Mononuclear cell (primary cell): ENCODE data around the gene GORASP1. TPM values are rescaled to one million over a fixed set of nuclear protein-coding genes. Genes with fewer than 3 reads are reported as not detected.

Experiments used
- H3K27me3 ChIP-seq: 2 replicates; pipeline ENCODE4 v1.6.0; 2011; ENCODE audit warnings: low read length, control low read depth; ENCODE audit not compliant: insufficient read depth
- H3K4me1 ChIP-seq: 2 replicates; pipeline ENCODE4 v1.5.1; 2011; ENCODE audit warnings: mild to moderate bottlenecking, low read length, control low read depth; ENCODE audit not compliant: insufficient read depth
- H3K4me3 ChIP-seq: 2 replicates; pipeline ENCODE4 v1.5.1; 2011; ENCODE audit warnings: mild to moderate bottlenecking, low read length, moderate library complexity
- H3K9me3 ChIP-seq: 2 replicates; pipeline ENCODE4 v1.5.1; 2011; ENCODE audit warnings: low read depth, mild to moderate bottlenecking, control low read depth, low read length
- total RNA-seq: library from RNA; depleted of rRNA; stranded (reverse); fragments of >200 nt; gene quantifications from one replicate; pipeline ENCODE4 v1.2.3, GENCODE V29; 2012

GORASP1 gene
- total RNA-seq, 1 donor: 17.9 TPM

DNA sequence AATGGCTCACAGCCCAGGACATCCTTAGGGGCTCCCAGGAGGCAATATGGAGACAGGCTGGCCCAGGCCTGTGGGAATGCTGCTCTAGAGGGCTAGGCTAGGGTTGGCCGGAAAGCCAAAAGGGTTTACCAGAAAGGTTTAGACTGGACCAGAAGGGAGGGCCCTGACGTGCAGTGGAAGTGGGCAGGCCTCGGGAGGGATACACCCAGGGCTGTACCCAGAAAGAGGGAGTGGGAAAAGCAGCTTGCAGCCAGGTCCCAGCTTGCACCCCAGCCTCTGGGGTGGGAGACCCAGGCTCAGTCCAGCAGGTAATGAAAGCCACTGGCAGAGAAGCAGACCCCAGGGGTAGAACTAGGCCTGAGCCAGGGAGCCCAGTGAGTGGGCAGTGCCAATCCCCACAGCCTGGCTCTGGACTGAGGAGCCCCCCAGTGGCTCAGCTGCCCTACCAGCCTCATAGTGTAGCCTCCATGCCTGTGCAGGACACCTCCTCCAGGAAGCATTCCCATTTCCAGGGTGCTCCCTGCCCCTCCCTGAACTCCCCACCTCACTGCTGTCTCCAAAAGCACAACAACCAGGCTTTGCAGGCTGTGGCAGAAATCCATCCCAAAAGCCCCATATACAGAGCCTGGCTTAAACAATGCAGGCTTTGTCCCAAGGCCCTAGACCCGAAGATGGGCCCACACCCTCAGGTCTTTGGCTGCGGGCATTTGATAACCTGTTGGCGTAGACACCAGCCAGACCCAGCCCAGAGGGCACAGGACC, 3.5 kb downstream of the GORASP1 start:
- peaks cover 39% of the 10 kb centered on the region for H3K4me1 ChIP-seq
- H3K4me3 ChIP-seq: no peak overlapping the region
- no peaks in the 10 kb centered on the region for H3K27me3 ChIP-seq
- no peaks in the 10 kb centered on the region for H3K9me3 ChIP-seq

DNA sequence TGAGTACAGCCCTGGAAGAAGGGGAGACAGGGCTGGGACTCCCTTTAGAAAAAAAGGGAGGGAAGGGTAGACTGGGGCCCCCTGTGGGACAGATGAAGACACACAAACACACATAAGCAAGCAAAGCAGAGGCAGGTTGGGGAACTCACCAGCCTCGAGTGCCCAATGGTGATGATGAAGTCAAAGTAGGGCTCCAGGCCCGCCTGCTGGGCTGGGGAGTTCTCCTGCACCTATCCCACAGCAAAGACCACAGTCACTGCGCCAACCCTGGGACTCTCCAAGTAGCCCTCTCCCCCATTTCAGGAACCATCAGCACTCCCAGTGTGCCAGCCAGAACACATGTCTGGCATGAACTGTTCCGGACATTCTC, 4.1 kb downstream of the GORASP1 start:
- Histone ChIP-seq H3K4me1 (peaks cover 33% of the 10 kb centered on the region), H3K27me3 (no peaks in the 10 kb centered on the region), H3K4me3 (no peak overlapping the region), H3K9me3 (no peaks in the 10 kb centered on the region)

DNA sequence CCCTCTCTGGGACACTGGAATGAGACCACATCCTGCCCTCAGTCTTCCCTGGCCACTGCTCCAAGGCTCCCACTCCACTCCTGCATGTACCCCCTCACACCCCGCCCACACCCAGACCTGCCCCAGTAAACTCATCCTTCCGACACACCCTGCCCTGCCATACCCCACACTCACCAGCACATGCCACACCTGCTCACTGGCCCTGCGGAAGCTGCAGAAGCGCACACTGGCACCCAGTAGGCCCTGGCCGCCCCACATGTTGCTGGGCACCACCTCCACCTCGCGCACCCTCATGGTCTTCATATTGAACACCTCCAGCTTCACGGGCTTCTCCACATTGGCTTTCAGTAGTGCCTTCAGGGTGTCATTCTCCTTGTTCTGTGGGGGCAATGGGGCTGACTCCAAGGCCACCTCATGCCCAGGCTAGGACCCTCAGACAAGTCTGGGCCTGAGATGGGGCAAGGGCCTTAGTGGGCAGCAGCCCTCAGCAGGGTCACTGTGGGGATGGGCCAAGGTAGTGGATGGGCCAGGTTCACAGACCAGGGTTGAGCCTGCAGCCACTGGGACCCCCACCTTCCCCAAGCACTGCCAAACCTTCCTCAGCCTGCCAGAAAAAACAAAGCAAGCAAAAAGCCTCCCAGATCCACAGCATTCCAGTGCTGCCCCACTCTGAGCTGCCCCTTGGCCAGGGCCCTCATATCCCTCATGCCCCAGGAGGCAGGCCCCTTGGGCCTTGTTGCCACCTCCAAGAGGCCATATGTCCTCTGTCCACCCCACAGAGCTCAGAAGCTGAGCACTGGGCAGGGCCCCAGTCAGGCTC, 4.7 kb downstream of the GORASP1 start:
- H3K9me3 ChIP-seq: no peaks in the 10 kb centered on the region
- H3K4me3 ChIP-seq: no peak overlapping the region
- peaks cover 27% of the 10 kb centered on the region for H3K4me1 ChIP-seq
- no peaks in the 10 kb centered on the region for H3K27me3 ChIP-seq

DNA sequence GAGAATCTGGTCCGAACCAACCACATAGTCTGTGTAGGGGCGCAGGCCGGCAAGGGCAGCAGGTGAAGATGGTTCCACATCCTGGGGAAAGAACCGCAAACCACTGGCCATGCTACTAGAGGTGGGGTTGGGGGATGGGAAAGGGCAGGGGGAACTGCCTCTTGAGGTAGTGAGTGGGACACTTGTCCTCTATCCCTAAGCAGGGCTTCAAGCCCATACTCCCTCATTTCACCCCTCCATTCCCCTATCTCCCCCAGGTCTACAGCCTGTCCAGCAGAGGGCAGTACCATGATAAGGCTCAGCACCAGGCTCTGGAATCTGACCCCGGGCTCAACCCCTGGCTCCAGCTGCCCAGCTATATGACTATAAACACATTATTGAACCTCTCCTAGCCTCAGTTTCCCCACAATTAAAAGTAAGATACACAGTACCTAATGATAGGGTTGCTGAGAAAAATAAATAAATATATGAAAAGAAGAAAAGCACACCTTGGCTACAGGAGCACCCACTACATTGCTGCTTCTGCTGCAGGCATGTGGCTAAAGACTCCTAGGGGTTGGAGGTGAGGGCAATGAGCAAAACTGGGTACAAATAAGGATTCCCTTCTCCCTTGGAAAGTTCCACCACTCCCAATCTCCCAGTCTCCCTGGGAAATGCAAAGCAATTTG, 6.3 kb downstream of the GORASP1 start:
- Histone ChIP-seq H3K27me3 (no peaks in the 10 kb centered on the region), H3K4me1 (peaks cover 18% of the 10 kb centered on the region), H3K4me3 (no peak overlapping the region), H3K9me3 (no peaks in the 10 kb centered on the region)

DNA sequence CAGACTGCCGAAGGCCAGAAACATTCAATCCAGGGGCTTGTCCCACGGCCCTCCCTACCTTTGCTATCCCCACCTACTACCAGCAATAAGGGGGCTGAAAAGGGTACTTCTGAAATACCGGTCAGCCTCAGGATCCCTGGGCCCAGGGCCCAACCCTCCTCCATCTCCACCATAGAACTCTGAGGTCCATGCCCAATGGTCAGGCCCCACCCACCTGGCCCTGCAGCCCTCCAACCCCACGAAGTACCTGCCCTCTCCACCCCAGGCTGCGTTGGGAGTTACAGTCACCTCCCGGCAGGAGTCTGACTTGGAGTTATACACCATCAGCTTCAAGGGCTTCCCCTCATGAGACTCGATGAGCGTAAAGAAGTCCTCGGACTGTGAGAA, 6.9 kb downstream of the GORASP1 start:
- H3K4me1 ChIP-seq: peaks cover 11% of the 10 kb centered on the region
- no peak overlapping the region for H3K4me3 ChIP-seq
- H3K27me3 ChIP-seq: no peaks in the 10 kb centered on the region
- H3K9me3 ChIP-seq: no peaks in the 10 kb centered on the region

DNA sequence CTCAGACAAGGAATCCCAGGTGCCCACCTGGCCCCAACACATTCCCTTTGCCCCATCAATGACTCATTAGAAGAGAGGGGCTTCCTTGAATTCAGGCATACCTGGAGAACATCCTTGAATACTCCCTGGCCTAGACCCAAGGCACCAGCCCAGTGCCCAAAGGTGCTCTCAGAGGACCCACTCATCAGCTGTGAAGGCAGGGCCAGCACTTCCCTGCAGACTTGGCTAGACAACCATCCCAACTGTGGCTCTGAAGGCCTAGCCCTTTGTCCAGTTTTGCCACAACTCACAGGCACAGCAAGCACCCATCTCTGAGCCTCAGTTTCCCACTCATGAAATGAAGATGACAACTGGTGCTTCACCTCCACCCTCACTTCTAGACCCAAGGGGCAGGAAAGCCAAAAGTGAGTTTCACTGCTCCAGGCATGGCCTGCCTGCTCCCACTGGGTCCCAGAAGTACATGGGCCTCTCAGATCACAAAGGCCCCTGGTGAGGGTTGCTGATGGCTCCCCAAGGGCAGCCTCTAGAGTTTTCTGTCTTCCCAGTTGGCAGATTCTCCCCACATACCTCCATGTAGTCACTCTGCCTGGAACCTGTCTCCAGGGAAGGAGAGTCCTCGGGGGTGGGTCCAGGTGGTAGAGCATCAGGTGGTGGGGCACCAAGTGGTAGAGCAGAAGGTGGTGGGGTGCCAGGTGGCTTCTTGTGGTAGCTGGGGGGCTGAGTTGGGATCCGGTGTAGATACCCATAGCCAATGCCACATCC, 7.5 kb downstream of the GORASP1 start:
- H3K4me3 ChIP-seq: no peak overlapping the region
- H3K4me1 ChIP-seq: peaks cover 7% of the 10 kb centered on the region
- H3K27me3 ChIP-seq: no peaks in the 10 kb centered on the region
- no peaks in the 10 kb centered on the region for H3K9me3 ChIP-seq

DNA sequence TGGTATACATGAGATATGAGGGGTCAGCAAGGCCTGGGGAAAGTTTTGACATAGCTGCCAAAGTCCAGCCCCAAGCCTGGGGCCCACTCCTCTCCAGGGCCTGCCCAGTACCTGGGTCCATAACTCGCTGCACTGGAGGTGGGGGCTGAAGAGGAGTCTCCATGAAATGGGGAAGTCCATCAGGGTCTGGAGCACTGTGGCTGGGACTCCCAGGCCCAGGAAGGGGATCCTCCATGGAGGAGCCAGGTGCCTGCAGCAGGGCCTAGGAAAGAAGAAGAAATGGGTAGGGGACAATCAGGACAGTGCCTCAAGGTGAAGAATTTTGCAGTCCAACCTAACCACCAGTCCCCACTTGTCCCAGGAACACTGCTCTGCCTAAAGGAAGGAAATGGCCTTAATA, 8.2 kb downstream of the GORASP1 start:
- H3K4me1 ChIP-seq: peaks cover 4% of the 10 kb centered on the region
- H3K27me3 ChIP-seq: no peaks in the 10 kb centered on the region
- H3K9me3 ChIP-seq: no peaks in the 10 kb centered on the region
- H3K4me3 ChIP-seq: no peak overlapping the region

DNA sequence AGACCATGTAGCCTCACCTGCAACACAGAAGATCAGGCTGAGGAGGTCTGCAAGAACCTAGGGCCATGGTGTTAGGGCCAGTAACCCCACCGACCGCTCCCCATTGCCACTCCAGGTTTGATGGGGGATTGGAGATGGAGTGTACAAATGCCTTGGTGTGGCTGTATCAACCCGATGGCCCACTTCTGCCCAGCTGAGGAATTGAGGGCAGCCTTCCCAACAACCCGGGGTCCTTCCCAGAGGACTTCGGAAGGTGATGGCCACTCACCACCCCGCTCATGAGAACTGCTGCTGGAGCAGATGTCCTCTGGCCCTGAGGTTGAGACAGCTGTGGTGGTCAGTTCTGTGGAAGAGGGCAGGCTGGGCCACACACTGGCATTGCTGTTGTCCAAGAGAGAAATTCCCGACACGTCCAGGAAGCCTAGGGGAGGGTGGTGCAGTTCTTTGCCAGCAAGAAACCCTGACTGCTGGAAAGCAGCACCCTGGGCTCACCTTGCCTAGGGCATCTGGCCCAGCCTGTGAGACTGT, 8.9 kb downstream of the GORASP1 start:
- peaks cover 4% of the 10 kb centered on the region for H3K4me1 ChIP-seq
- no peaks in the 10 kb centered on the region for H3K27me3 ChIP-seq
- H3K9me3 ChIP-seq: no peaks in the 10 kb centered on the region
- H3K4me3 ChIP-seq: no peak overlapping the region

DNA sequence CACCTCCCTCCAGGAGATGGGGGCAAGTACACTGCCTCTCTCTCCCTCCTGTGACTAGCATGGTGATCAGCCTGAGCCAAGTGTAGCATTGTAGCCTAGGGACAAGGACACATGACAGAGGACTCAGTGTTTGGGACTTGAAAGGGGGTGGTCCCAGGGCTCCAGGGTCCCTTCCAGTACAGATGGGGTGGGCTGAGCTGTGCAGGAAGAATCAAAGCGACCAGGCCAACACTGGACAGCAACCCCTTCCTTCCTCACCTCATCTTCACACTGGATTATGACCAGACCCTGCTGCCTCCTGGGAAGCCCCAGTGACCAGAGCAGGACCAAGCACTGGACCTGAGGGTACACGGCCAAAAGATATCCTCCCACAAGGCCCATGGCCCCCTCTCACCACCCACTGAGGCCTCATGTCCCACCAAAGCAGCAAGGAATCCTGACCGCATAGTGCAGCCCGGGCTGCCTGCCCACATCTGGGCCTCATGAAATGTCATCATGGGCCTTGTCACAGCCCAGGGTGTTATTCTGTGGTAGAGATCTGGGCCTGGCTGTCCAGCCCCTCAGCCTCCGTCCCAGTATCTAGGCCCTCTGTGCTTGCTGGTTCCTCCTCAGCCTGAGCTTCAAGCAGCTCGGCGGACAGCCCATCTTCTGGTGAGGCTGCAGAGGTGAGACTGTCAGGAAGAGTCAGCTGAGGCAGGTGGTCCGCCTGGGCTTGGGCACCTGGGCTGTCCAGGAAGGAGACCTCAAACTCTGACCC, 9.5 kb downstream of the GORASP1 start:
- Histone ChIP-seq H3K4me3 (no peak overlapping the region), H3K9me3 (no peaks in the 10 kb centered on the region), H3K27me3 (no peaks in the 10 kb centered on the region), H3K4me1 (peaks cover 4% of the 10 kb centered on the region)

DNA sequence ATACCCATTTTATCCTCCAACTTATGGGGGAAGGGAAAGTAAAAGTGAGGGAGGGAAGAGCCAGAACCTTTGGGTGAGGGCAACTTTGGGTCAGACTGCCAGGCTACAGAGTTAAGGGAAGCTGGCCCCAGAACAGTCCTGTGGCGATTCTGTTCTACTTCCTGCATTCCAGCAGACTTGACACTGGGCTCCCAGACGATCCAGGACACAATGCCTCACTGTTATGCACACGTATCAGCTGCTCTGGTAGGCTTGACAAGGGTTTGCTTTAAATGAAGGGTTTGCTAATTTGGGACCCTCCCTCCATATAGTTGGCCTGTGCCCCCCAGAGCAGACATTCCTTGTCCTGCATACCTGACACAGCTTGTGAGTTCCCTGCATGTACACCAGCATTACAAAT, 10.7 kb downstream of the GORASP1 start:
- no peaks in the 10 kb centered on the region for H3K9me3 ChIP-seq
- no peak overlapping the region for H3K4me3 ChIP-seq
- no peaks in the 10 kb centered on the region for H3K27me3 ChIP-seq
- peaks cover 4% of the 10 kb centered on the region for H3K4me1 ChIP-seq

DNA sequence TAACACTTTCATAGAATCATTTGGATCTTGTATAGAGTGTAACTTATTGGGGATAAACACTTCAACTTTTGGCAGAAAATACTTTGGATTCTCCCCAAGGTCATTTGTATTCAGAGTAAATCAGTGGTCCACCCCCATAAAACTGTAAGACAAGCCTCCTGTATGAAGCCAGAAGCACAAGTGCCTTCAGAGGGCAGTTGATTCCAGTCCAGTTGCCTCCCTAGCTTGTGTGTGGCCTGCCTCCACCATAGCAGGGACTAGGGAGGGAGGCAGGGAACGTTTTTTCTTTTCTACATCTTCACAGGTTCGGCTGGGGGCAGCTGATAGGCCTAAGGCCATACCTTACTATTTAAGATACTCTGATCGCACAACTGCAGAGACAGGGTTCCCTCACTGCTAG, 11.6 kb downstream of the GORASP1 start:
- H3K27me3 ChIP-seq: no peaks in the 10 kb centered on the region
- H3K4me1 ChIP-seq: no peaks in the 10 kb centered on the region

DNA sequence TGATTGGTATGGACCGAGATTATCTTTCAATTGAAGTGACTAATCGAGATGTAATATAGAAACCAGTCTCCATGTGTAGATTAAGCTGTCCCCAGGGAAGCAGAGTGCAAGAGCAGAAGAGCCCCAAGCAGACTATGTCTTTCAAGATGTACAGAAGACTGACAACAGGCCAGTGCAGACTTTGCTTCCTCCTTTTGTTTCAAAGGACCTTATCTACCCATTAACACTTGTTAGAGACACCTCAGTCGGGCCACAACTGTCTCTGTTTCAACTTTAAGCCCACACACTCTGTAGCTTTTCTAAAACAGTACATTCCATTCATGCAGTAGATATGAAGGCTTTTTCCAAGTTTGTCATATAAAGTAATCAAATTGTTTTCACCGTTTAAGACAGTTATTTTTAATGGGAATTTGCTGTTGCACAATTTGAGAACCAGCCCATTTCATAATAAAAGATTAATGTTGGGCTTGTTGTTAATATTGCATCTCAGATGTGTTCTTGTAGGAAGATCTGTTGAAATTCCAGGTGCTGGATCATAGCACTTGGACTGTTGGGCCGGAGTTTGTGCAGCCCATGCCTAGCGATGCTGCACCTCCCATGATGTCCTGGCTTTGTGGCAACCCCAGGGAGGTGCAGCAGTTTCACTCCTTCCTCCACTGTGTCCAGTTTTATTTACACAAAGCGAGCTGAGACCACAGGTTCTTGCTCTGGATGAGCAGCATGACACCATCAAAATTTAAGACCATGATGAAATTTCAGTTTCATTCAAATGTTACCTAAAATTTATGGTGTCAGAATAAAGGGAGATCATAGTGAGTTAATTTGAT, 12.4 kb downstream of the GORASP1 start:
- Histone ChIP-seq H3K9me3 (no peaks in the 10 kb centered on the region), H3K4me3 (no peak overlapping the region), H3K4me1 (no peaks in the 10 kb centered on the region), H3K27me3 (no peaks in the 10 kb centered on the region)

More for the DNA sequence above, 11.6 kb downstream of the GORASP1 start:
- Histone ChIP-seq H3K9me3 (no peaks in the 10 kb centered on the region), H3K4me3 (no peak overlapping the region)

DNA sequence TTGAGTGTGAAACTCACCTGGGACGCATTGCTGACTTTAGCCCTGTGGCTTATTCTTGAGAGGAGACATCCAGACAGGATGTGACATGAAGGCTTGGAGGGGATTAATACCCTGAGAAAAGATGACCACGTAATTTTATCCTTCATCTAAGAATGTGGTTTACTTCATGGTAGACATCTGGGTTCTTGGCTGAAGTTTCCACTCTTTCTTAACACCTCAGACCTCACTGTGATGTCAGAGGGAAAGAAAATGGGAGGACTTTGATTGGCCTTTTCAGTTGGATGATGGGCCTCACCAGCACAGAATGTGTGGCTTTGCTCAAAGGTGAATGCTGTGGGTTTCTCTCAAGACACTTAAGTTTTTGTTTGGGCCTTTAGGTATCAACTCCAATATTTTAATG, 16.5 kb downstream of the GORASP1 start:
- no peaks in the 10 kb centered on the region for H3K27me3 ChIP-seq
- no peaks in the 10 kb centered on the region for H3K9me3 ChIP-seq
- peaks cover 8% of the 10 kb centered on the region for H3K4me1 ChIP-seq
- no peak overlapping the region for H3K4me3 ChIP-seq
